K562 (cell line): Measurements from ENCODE around the gene PTBP3. TPM values are rescaled to one million over a fixed set of nuclear protein-coding genes. Genes with fewer than 3 reads are reported as not detected.

ENCODE experiments used
- E2F4 ChIP-seq: sonication (generic); formaldehyde crosslinking; IDR thresholded peaks from 2 replicates; pipeline ENCODE4 v1.8.0; 2022; ENCODE audit warnings: mild to moderate bottlenecking, low read depth, missing genetic modification reagents
- E2F6 ChIP-seq, 2 experiments: IDR thresholded peaks; 2 replicates each; pipeline ENCODE4 v1.6.1; 2011; ENCODE audit warnings: borderline replicate concordance in 1 of 2, control low read depth in 1 of 2, low read depth in 1 of 2, low read length in 1 of 2, mild to moderate bottlenecking in 1 of 2, mixed read lengths in 1 of 2, moderate library complexity in 1 of 2; ENCODE audit not compliant: insufficient read depth in 1 of 2, insufficient read length in 1 of 2, poor library complexity in 1 of 2, severe bottlenecking in 1 of 2; ENCODE audit errors: extremely low read depth in 1 of 2
- ETV5 ChIP-seq: sonication (generic); formaldehyde crosslinking; IDR thresholded peaks from 2 replicates; pipeline ENCODE4 v1.4.0; 2020; ENCODE audit warnings: low read depth, mild to moderate bottlenecking, missing genetic modification reagents
- FOXK2 ChIP-seq, 2 experiments: fragments of 450-650 bp; IDR thresholded peaks in 1 of 2; conservative IDR thresholded peaks in 1 of 2; 2 replicates each; pipeline ENCODE4 v1.6.1; 2016; ENCODE audit warnings: low read depth in 2 of 2, mild to moderate bottlenecking in 1 of 2
- GTF2E2 ChIP-seq: fragments of 200-800 bp; sonication (Bioruptor generic); IDR thresholded peaks from 2 replicates; pipeline ENCODE4 v1.6.1; 2016; ENCODE audit warnings: missing genetic modification characterization, missing compliant biosample characterization
- LEF1 ChIP-seq: fragments of 450-650 bp; IDR thresholded peaks from 2 replicates; pipeline ENCODE4 v1.6.1; 2016; ENCODE audit warnings: mild to moderate bottlenecking
- NFIC ChIP-seq: fragments of 450-650 bp; IDR thresholded peaks from 2 replicates; pipeline ENCODE4 v1.6.1; 2017; ENCODE audit warnings: mild to moderate bottlenecking, inconsistent platforms
- PBX2 ChIP-seq, 2 experiments: IDR thresholded peaks in 1 of 2; conservative IDR thresholded peaks in 1 of 2; 2 replicates each; pipeline ENCODE4 v1.6.1; 2016; ENCODE audit warnings: low read depth in 2 of 2, mild to moderate bottlenecking in 1 of 2, missing compliant biosample characterization in 1 of 2, missing genetic modification characterization in 1 of 2, moderate library complexity in 1 of 2
- RCOR1 ChIP-seq, 2 experiments: IDR thresholded peaks; 2 replicates each; pipeline ENCODE4 v1.6.1; 2012; ENCODE audit warnings: low read depth in 2 of 2, low read length in 2 of 2, borderline replicate concordance in 1 of 2, improper control_type of control experiment in 1 of 2
- SNIP1 ChIP-seq: fragments of 450-650 bp; IDR thresholded peaks from 2 replicates; pipeline ENCODE4 v1.7.1; 2017; ENCODE audit warnings: low read depth, mild to moderate bottlenecking
- TFAP4 ChIP-seq: sonication (generic); formaldehyde crosslinking; IDR thresholded peaks from 2 replicates; pipeline ENCODE4 v1.8.0; 2022; ENCODE audit warnings: missing genetic modification reagents, mild to moderate bottlenecking, moderate library complexity, borderline replicate concordance
- THRB ChIP-seq: fragments of 450-650 bp; formaldehyde crosslinking; conservative IDR thresholded peaks from 2 replicates; pipeline ENCODE4 v1.4.0; 2022; ENCODE audit warnings: mild to moderate bottlenecking, missing genetic modification characterization
- TOE1 ChIP-seq, 2 experiments: fragments of 450-650 bp in 1 of 2; sonication (generic) in 1 of 2; formaldehyde crosslinking in 1 of 2; IDR thresholded peaks; 2 replicates each; pipeline versions ENCODE4 v1.7.1 to v1.8.0; 2016 to 2022; ENCODE audit warnings: borderline replicate concordance in 2 of 2, mild to moderate bottlenecking in 2 of 2, antibody characterized with exemption in 1 of 2, inconsistent platforms in 1 of 2, low read depth in 1 of 2, missing genetic modification reagents in 1 of 2, moderate library complexity in 1 of 2
- ZBTB5 ChIP-seq: fragments of 450-650 bp; IDR thresholded peaks from 2 replicates; pipeline ENCODE4 v1.6.1; 2017; ENCODE audit warnings: antibody characterized with exemption
- ZC3H4 ChIP-seq: sonication (generic); formaldehyde crosslinking; IDR thresholded peaks from 2 replicates; pipeline ENCODE4 v1.9.0; 2021; ENCODE audit warnings: missing genetic modification reagents, borderline replicate concordance
- ZNF324 ChIP-seq: fragments of 250-450 bp; sonication (Bioruptor Pico); IDR thresholded peaks from 2 replicates; pipeline ENCODE4 v1.4.0; 2020; ENCODE audit warnings: mild to moderate bottlenecking
- polyA plus RNA-seq, 8 experiments: library from polyadenylated mRNA; depleted of rRNA in 4 of 8; stranded (reverse) in 5 of 8; unstranded in 3 of 8; fragments of >200 nt; fragmentation: Nextera tagmentation in 2 of 8; fragmentation: Illumina TruSeq in 1 of 8; extraction: Ambion mirVana in 2 of 8; extraction: Trizol in 1 of 8; gene quantifications; 2 replicates each; pipeline versions ENCODE4 v1.2.1 to v1.2.3, GENCODE V29; 2011 to 2014; ENCODE audit warnings: inconsistent platforms in 1 of 8, missing spikeins in 1 of 8
- total RNA-seq, 7 experiments: library from RNA; depleted of rRNA in 6 of 7; stranded (reverse); fragments of >200 nt in 6 of 7; fragmentation: Illumina TruSeq in 2 of 7; extraction: Trizol in 2 of 7; gene quantifications; 2 replicates each; pipeline versions ENCODE4 v1.2.1 to v1.2.3, GENCODE V29; 2011 to 2021; ENCODE audit warnings: low replicate concordance in 1 of 7

PTBP3 gene
- total and polyA plus RNA-seq, 9 of the 15 experiments (the other 6 are each of a cell fraction or from before 2014, with no cell fraction given) = 22.4 to 132 (median 68.0) TPM

GRCh38 chr9:112170968-112171367 is 162.5 kb downstream of the PTBP3 start (continued):
- TF ChIP-seq RCOR1 (IDR thresholded peaks at IDR 0.05; ENCODE audit: borderline replicate concordance in 1 of 2, low read depth in 2 of 2, low read length in 2 of 2) (peak in 1 of 2 experiments; percentile 61; a peak in 1 of 4 replicates), NFIC (peak; percentile 86), LEF1 (0 out of 2 replicates have a peak, but pooled peaks have one; percentile 33), TFAP4 (CRISPR knock-in tag) (peak; percentile 76), ZBTB5 (no peak), PBX2 (CRISPR knock-in tag; IDR thresholded peaks at IDR 0.05; ENCODE audit: low read depth) (no peak), PBX2 (tag; conservative IDR thresholded peaks at IDR 0.05; ENCODE audit: low read depth) (0 out of 2 replicates have a peak, but pooled peaks have one; percentile 15), E2F6 (IDR thresholded peaks at IDR 0.05; ENCODE audit: borderline replicate concordance in 1 of 2, extremely low read depth in 1 of 2, insufficient read depth in 1 of 2, insufficient read length in 1 of 2, low read depth in 1 of 2, low read length in 1 of 2, poor library complexity in 1 of 2, severe bottlenecking in 1 of 2) (peak in 1 of 2 experiments; percentile 39), SNIP1 (no peak), TOE1 (IDR thresholded peaks at IDR 0.05; ENCODE audit: borderline replicate concordance) (no peak), TOE1 (CRISPR knock-in tag; IDR thresholded peaks at IDR 0.05; ENCODE audit: borderline replicate concordance, low read depth) (no peak), ZNF324 (CRISPR knock-in tag) (no peak), ETV5 (peak; percentile 58; the same call in 1 of the 2 replicates), THRB (no peak), GTF2E2 (no peak), ZC3H4 (CRISPR knock-in tag) (no peak), E2F4 (no peak), FOXK2 (conservative IDR thresholded peaks at IDR 0.05 in 1 of 2, IDR thresholded peaks at IDR 0.05 in 1 of 2; ENCODE audit: low read depth in 2 of 2) (no peak)
